DMS 273 treated with DMSO at 0.1 percent for 48 hours (cell line): ENCODE data around the gene TERF2IP.

Experiments used
- DNase-seq: peaks from one replicate; lab custom pipeline; 2025; lab: John Stamatoyannopoulos, UW

TERF2IP gene

GRCh38 chr16:75647492-75648264, at the start of gene TERF2IP, which contains the start of gene KARS1:
TERF2IP (plus strand) TSS chr16:75647773; CDS start chr16:75647883, 110 bp downstream.
KARS1 (minus strand) TSS chr16:75647665; CDS start chr16:75647639, 26 bp downstream.
- DNase-seq: peak; percentile 93

DNA sequence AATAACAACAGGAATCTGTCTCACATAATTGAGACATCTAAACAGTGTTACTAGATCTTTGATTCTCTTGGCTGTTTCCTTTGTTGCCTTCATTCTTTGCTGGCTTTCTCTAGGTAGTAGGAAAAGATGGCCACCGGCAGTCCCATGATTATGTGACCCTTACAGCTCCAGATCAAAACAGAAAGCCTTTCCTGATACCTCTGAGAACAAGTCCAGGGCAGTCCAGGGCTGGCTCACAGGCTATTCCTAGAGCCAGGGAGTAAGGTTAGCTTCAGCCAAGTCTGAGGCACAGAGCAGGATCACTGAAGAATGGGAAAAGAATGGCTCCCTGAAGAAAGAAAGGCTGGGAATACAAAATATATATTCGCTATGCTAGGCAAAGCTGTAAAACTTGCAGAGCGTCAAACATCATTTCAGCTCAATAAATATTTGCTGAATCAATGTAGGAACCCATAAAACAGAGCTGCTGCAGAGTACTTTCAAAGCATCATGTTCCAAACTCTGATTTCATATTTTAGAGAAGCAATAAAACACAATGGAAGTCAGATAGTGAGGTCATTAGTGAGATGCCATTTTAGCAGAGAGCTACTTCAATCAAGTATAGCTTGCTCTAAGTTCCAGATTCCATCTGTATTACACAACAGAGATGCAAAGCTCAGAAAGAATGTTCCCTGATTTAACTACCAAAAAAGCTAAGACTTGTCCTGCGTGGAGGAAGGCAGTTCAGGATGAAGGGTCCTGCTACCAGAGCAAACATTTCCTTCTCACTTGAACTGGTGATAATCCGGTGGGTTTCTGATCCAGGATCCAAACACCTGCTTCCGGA, 47.9 kb upstream of the TERF2IP start:
- DNase-seq: no peak

GRCh38 chr16:75603241-75603640, 44.3 kb upstream of the TERF2IP start:
- no peak for DNase-seq

- no peak for DNase-seq
Observed at GRCh38 chr16:75606507-75606906, 41.1 kb upstream of the TERF2IP start.

DNA sequence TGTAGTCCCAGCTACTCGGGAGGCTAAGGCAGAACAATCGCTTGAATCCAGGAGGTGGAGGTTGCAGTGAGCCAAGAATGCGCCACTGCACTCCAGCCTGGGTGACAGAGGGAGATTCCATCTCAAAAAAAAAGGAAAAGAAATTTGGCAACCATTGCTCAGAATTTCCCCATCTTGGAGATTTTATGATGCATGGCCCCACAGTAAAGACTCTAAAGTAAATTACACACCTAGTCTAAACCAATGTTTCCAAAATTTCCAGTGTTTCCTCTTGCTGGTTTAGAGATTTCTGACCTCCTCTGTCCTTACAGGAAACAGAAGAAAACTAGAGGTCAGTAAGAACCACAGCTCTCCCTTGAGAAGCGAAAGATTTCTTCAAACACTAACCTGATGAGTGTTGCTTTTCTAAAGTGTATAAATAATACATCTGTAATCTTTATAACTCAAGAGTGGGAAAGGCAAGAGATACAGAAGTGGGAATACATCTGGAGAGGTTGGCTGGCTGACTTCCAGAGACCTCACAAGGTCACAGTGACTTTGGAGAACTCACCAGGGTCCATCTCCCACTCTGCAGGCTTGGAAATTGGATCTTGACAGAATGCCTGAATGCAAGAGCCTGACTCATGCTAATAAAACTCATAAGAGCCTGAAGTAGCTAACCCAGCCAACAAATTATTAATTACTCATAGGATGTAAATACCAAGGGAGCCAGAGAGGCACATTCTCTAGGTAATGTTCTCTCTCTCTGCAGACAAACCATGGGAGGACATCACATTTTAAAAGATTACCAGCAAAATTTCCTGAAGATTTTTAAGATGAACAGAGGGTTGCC, 33.3 kb upstream of the TERF2IP start:
- no peak for DNase-seq

GRCh38 chr16:75615619-75616018, 32.0 kb upstream of the TERF2IP start:
- no peak for DNase-seq

GRCh38 chr16:75616521-75617010, 31.0 kb upstream of the TERF2IP start:
- no peak for DNase-seq

GRCh38 chr16:75617121-75617520, 30.5 kb upstream of the TERF2IP start:
- DNase-seq: no peak

- no peak for DNase-seq
Observed at GRCh38 chr16:75618780-75619179, 28.8 kb upstream of the TERF2IP start.

- DNase-seq: no peak
Observed at GRCh38 chr16:75620326-75621169, 27.0 kb upstream of the TERF2IP start.

- no peak for DNase-seq
Observed at GRCh38 chr16:75621170-75621477, 26.4 kb upstream of the TERF2IP start.

- DNase-seq: peak; percentile 94
Observed at GRCh38 chr16:75622761-75623605, 24.6 kb upstream of the TERF2IP start, which contains the start of gene ADAT1. ADAT1 (minus strand) TSS chr16:75623281; CDS start chr16:75620799, 2,482 bp downstream.

- no peak for DNase-seq
Observed at GRCh38 chr16:75624921-75625334, 22.6 kb upstream of the TERF2IP start.

- DNase-seq: no peak
Observed at GRCh38 chr16:75626806-75627205, 20.8 kb upstream of the TERF2IP start.

DNA sequence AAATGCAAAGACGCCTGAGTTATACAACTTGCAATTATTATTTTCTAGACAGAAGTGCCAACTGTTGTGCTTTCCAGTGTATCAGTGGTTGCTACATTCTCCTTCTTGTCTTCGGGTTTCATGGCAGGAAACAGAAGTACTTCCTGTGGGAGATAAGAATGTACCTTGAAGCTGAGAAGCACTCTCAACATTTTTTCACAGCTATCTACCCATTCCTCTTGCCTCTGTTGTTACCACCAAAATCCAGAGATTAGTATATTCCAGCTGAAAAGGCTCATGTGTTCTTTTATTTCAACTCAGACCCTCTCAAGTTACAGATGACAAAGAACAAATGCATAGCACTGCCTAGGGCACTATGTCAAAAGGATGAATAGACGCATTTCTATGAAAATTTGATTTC, 19.7 kb upstream of the TERF2IP start:
- DNase-seq: no peak

GRCh38 chr16:75628351-75628750, 19.2 kb upstream of the TERF2IP start:
- no peak for DNase-seq

GRCh38 chr16:75629132-75629531, 18.4 kb upstream of the TERF2IP start:
- no peak for DNase-seq

- DNase-seq: no peak
Observed at GRCh38 chr16:75630052-75630451, 17.5 kb upstream of the TERF2IP start.

GRCh38 chr16:75632857-75633256, 14.7 kb upstream of the TERF2IP start:
- no peak for DNase-seq

- no peak for DNase-seq
Observed at GRCh38 chr16:75635036-75635435, 12.5 kb upstream of the TERF2IP start.
